CD14-positive monocyte (primary cell): ENCODE measurements around the gene FAM110D. TPM values are rescaled to one million over a fixed set of nuclear protein-coding genes. Genes with fewer than 3 reads are reported as not detected.

ENCODE experiments used
- DNase-seq, 3 donors: peaks; one replicate each; pipeline ENCODE4 v3.0.0-alpha.2; 2011 to 2022
- H2AFZ ChIP-seq: 2 replicates; pipeline ENCODE4 v1.6.0; 2012; ENCODE audit warnings: mild to moderate bottlenecking, low read depth, low read length, inconsistent platforms; ENCODE audit not compliant: insufficient read depth, poor library complexity, severe bottlenecking
- H3K27ac ChIP-seq, 2 donors: 1 replicate in 1 of 2; 2 replicates in 1 of 2; pipeline ENCODE4 v1.5.1; 2012 to 2013; ENCODE audit warnings: low read length in 2 of 2, control low read depth in 1 of 2, inconsistent platforms in 1 of 2, low read depth in 1 of 2, mild to moderate bottlenecking in 1 of 2
- H3K27me3 ChIP-seq, 2 donors: one replicate each; pipeline versions ENCODE4 v1.6.0 to v1.6.1; 2011 to 2013; ENCODE audit warnings: low read length in 2 of 2; ENCODE audit not compliant: control insufficient read depth in 2 of 2, insufficient read depth in 2 of 2
- H3K36me3 ChIP-seq, 2 donors: replicated peaks in 1 of 2; 1 replicate in 1 of 2; 2 replicates in 1 of 2; pipeline versions ENCODE4 v1.5.1 to v1.6.1; 2012 to 2013; ENCODE audit warnings: low read length in 2 of 2, control low read depth in 1 of 2, inconsistent platforms in 1 of 2, mild to moderate bottlenecking in 1 of 2; ENCODE audit not compliant: insufficient read depth in 2 of 2, control insufficient read depth in 1 of 2
- H3K4me1 ChIP-seq, 2 donors: 1 replicate in 1 of 2; 2 replicates in 1 of 2; pipeline versions ENCODE4 v1.5.1 to v1.6.1; 2012 to 2013; ENCODE audit warnings: low read length in 2 of 2, control low read depth in 1 of 2, inconsistent platforms in 1 of 2, mild to moderate bottlenecking in 1 of 2, moderate library complexity in 1 of 2; ENCODE audit not compliant: insufficient read depth in 2 of 2, control insufficient read depth in 1 of 2
- H3K4me2 ChIP-seq: replicated peaks from 2 replicates; pipeline ENCODE3; 2012; ENCODE audit warnings: low read length, moderate library complexity, mild to moderate bottlenecking; ENCODE audit not compliant: poor library complexity, severe bottlenecking; ENCODE audit errors: extremely low read depth
- H3K4me3 ChIP-seq, 3 experiments: fragments of 200-600 bp in 1 of 3; sonication (generic) in 1 of 3; replicated peaks in 1 of 3; 1 replicate in 2 of 3; 2 replicates in 1 of 3; pipeline ENCODE4 v1.5.1; 2011 to 2013; ENCODE audit warnings: low read length in 3 of 3, mild to moderate bottlenecking in 3 of 3, control low read depth in 2 of 3, low read depth in 2 of 3, inconsistent platforms in 1 of 3, moderate library complexity in 1 of 3
- H3K79me2 ChIP-seq: 2 replicates; pipeline ENCODE4 v1.6.0; 2012; ENCODE audit warnings: mild to moderate bottlenecking, control low read depth, inconsistent platforms, low read length, moderate library complexity; ENCODE audit not compliant: insufficient read depth
- H3K9ac ChIP-seq: 2 replicates; pipeline ENCODE4 v1.6.0; 2017; ENCODE audit warnings: low read length, mild to moderate bottlenecking; ENCODE audit not compliant: insufficient read depth, poor library complexity, severe bottlenecking
- H3K9me3 ChIP-seq, 2 donors: replicated peaks in 1 of 2; 1 replicate in 1 of 2; 2 replicates in 1 of 2; pipeline versions ENCODE4 v1.5.1 to v1.6.1; 2012 to 2013; ENCODE audit warnings: low read length in 2 of 2, control low read depth in 1 of 2; ENCODE audit not compliant: control insufficient read depth in 1 of 2, insufficient read depth in 1 of 2
- H4K20me1 ChIP-seq: 2 replicates; pipeline ENCODE4 v1.6.0; 2012; ENCODE audit warnings: mild to moderate bottlenecking, low read length, control low read depth, moderate library complexity; ENCODE audit not compliant: insufficient read depth
- H3K27ac Mint-ChIP-seq, 7 donors: one replicate each; pipeline ENCODE4 v1.8.0; 2020; ENCODE audit warnings: mild to moderate bottlenecking in 7 of 7, mixed read lengths in 7 of 7, moderate library complexity in 6 of 7, inconsistent platforms in 2 of 7
- H3K27me3 Mint-ChIP-seq, 3 donors: one replicate each; pipeline ENCODE4 v1.8.0; 2021 to 2022; ENCODE audit warnings: low read depth in 3 of 3, mild to moderate bottlenecking in 3 of 3, mixed read lengths in 3 of 3, moderate library complexity in 3 of 3, inconsistent platforms in 1 of 3
- H3K36me3 Mint-ChIP-seq, 2 donors: one replicate each; pipeline ENCODE4 v1.8.0; 2020; ENCODE audit warnings: mixed read lengths in 2 of 2, inconsistent platforms in 1 of 2, mild to moderate bottlenecking in 1 of 2
- H3K4me1 Mint-ChIP-seq: one replicate; pipeline ENCODE4 v1.8.0; 2020; ENCODE audit warnings: mild to moderate bottlenecking, mixed read lengths
- H3K4me3 Mint-ChIP-seq, 2 donors: one replicate each; pipeline ENCODE4 v1.8.0; 2020; ENCODE audit warnings: mild to moderate bottlenecking in 2 of 2, mixed read lengths in 2 of 2, moderate library complexity in 1 of 2
- H3K9me3 Mint-ChIP-seq, 7 donors: one replicate each; pipeline ENCODE4 v1.8.0; 2020 to 2022; ENCODE audit warnings: mixed read lengths in 7 of 7, mild to moderate bottlenecking in 6 of 7, moderate library complexity in 6 of 7, inconsistent platforms in 2 of 7
- WGBS: methylation state at CpG from one replicate; pipeline ENCODE4 v1.1.5; 2013; ENCODE audit warnings: missing lambda C conversion rate; ENCODE audit not compliant: insufficient coverage; 5-methylcytosine and 5-hydroxymethylcytosine counted together
- intact Hi-C, 2 donors: fragments of 100-400 bp; cut with micrococcal nuclease; formaldehyde crosslinking; loops; one replicate each; pipeline versions ENCODE4 v1.15.0 to v1.15.1; 2023
- polyA plus RNA-seq, 3 donors: library from polyadenylated mRNA; depleted of rRNA in 1 of 3; unstranded in 2 of 3; stranded (reverse) in 1 of 3; fragments of 300-500 nt in 2 of 3; fragments of >200 nt in 1 of 3; fragmentation: Illumina TruSeq in 2 of 3; gene quantifications; 1 replicate in 2 of 3; 2 replicates in 1 of 3; pipeline ENCODE4 v1.2.3, GENCODE V29; 2012 to 2021
- TF ChIP-seq, protein P1 (sequence below): fragments of 200-600 bp; IDR thresholded peaks from one replicate; pipeline ENCODE4 v1.8.0; 2022; ENCODE audit warnings: antibody characterized with exemption, mild to moderate bottlenecking

FAM110D gene
- polyA plus RNA-seq, 3 donors, result not detected

DNA sequence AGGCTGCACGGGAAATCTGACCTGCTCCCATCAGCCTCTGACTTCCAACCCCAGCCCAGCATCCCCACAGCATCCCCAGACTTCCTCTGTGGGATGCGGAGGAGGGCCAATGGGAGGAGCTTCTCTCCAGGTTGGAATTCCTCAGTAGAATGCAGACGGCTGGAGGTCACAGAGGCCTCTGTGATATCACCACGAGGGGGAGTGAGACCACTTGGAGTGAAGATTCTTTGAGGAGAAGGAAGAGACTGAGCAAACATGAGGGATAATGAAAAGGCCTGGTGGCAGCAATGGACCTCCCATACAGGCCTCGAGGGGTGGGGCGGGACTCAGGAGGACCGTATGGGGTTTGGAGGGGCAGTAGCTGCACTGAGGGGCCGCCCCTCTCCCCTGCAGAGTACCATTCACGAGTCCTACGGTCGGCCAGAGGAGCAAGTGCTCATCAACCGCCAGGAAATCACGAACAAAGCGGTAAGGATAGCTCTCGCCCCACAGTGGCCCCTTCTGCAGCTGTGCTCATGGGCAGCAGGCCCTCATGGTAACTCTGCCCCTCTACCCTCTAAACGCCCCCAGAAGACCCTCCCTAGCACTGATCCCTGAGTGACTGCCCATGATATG is 31.6 kb downstream of the FAM110D start, which contains the start of gene CATSPER4:
TSS of gene CATSPER4 (plus strand) at position 230 of the 615 bp plus-strand sequence. CDS start at position 256, 26 bp downstream.
- Histone ChIP-seq H3K27me3 (no peaks in the 10 kb centered on the region), H3K4me3 (no peak within 1 kb of the TSS), H3K9me3 (no peaks in the 10 kb centered on the region), H4K20me1 (no peaks in the 10 kb centered on the region), H3K9ac (no peak within 1 kb of the TSS), H3K27ac (no peak within 1 kb of the TSS), H3K4me1 (no peaks in the 10 kb centered on the region), H2AFZ (no peak within 1 kb of the TSS), H3K79me2 (no peaks in the 10 kb centered on the region), H3K36me3 (no peaks in the 10 kb centered on the region), H3K4me2 (no peak within 1 kb of the TSS)
- DNase-seq, result no peak
- intact Hi-C loops, result no loop called here
- H3K27ac Mint-ChIP-seq, result peak within 1 kb of the TSS in 1 of 7 donors; percentile 47
- WGBS, result 69% methylated on average over 11 of the region's 16 CpGs
- no peaks in the 10 kb centered on the region for H3K9me3 Mint-ChIP-seq
- H3K4me3 Mint-ChIP-seq, result no peak within 1 kb of the TSS
- no peaks in the 10 kb centered on the region for H3K4me1 Mint-ChIP-seq
- TF ChIP-seq, protein P1, sequence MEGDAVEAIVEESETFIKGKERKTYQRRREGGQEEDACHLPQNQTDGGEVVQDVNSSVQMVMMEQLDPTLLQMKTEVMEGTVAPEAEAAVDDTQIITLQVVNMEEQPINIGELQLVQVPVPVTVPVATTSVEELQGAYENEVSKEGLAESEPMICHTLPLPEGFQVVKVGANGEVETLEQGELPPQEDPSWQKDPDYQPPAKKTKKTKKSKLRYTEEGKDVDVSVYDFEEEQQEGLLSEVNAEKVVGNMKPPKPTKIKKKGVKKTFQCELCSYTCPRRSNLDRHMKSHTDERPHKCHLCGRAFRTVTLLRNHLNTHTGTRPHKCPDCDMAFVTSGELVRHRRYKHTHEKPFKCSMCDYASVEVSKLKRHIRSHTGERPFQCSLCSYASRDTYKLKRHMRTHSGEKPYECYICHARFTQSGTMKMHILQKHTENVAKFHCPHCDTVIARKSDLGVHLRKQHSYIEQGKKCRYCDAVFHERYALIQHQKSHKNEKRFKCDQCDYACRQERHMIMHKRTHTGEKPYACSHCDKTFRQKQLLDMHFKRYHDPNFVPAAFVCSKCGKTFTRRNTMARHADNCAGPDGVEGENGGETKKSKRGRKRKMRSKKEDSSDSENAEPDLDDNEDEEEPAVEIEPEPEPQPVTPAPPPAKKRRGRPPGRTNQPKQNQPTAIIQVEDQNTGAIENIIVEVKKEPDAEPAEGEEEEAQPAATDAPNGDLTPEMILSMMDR, result no peak
- peaks cover 0 to 3% (median 2%) of the 10 kb centered on the region in 3 donors for H3K27me3 Mint-ChIP-seq
- no peaks in the 10 kb centered on the region for H3K36me3 Mint-ChIP-seq

DNA sequence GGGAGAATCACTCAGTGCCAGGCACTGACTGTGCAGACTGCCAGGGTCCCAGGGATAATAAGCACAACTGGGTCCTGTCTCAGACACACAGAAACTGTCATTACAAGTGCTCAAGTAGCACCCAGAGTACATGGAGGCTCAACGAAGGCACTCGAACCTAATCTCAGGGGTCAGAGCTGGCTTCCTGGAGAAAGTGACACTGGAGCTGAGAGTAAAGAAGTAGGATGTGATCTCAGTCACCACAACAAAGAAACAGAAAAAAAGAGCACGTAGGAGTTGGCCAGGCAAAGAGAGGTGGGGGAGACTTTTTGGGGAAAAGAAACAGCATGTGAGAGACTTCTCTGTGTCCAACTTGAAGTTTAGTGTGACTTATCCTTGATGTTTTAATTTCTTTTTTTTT is 32.9 kb downstream of the FAM110D start:
- Histone ChIP-seq H3K79me2 (no peaks in the 10 kb centered on the region), H3K27ac (no peak overlapping the region), H3K4me3 (no peak overlapping the region), H3K4me1 (no peaks in the 10 kb centered on the region), H3K9me3 (no peaks in the 10 kb centered on the region), H2AFZ (no peak overlapping the region), H3K4me2 (no peak overlapping the region), H4K20me1 (no peaks in the 10 kb centered on the region), H3K27me3 (no peaks in the 10 kb centered on the region), H3K36me3 (no peaks in the 10 kb centered on the region), H3K9ac (no peak overlapping the region)
- H3K9me3 Mint-ChIP-seq, result no peaks in the 10 kb centered on the region
- WGBS, result no CpG with 5 or more reads among the region's 3 CpGs
- TF ChIP-seq, protein P1, result no peak
- H3K36me3 Mint-ChIP-seq, result no peaks in the 10 kb centered on the region
- H3K27me3 Mint-ChIP-seq, result peaks cover 2 to 3% (median 3%) of the 10 kb centered on the region in 3 donors
- no peak for DNase-seq
- intact Hi-C loops, result no loop called here
- H3K4me1 Mint-ChIP-seq, result no peaks in the 10 kb centered on the region
- H3K4me3 Mint-ChIP-seq, result no peak overlapping the region
- H3K27ac Mint-ChIP-seq, result peak overlapping the region in 1 of 7 donors; percentile 12
